ENCODE measurements around the gene TARS2.

Gene TARS2

GRCh38 chr1:150513351-150513791 is 26.2 kb downstream of the TARS2 start:
- TF ChIP-seq CTCF (IDR thresholded peaks at IDR 0.05), result no peak
- Histone ChIP-seq H3K4me3 (no peak overlapping the region), H3K27ac (no peak overlapping the region)
- no peak for DNase-seq (ENCODE audit: low spot score)

DNA sequence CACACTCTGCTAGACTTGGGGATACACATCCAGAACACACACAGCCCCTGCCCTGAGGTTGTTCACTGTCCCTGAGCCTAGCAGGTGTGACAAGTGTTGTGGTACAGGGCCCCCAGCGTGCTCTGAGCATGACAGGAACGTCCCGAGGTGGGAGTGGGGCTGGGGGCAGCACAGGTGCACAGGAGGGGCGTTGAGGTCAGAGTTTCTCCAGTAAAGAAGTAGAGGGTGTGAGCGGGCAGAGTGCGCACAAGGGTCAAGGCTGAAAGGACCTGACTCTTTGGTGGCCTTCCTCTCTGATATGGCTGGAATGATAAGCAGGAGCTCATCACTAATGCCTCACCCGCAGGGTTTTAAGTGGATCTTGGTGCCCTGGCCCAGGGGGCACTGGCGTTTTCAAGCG is 27.0 kb downstream of the TARS2 start:
- DNase-seq (ENCODE audit: low spot score), result no peak
- Histone ChIP-seq H3K4me3 (no peak overlapping the region), H3K27ac (no peak overlapping the region)
- TF ChIP-seq CTCF (IDR thresholded peaks at IDR 0.05), result no peak

DNA sequence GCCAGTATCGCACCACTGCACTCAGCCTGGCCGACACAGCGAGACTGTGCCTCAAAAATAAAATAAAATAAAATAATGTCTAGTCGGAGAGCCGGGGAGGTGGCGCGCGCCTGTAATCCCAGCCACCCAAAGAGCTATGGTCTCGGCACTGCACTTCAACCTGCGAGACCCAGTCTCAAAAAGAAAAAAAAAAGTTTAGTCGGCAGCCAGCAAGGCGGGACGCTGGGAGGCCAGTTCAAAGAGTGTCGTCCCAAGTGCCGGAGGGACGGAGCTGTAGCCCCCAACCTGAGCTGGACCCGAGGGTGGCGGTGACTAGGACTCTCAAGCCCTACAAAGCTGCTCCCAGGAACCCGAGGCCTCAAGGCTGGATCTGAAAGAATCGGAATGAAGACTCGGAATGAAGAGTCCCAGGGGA is 27.7 kb downstream of the TARS2 start:
- DNase-seq (ENCODE audit: low spot score), result no peak
- no peak for TF ChIP-seq CTCF (IDR thresholded peaks at IDR 0.05)
- Histone ChIP-seq H3K27ac (peak overlapping the region; percentile 78 to 92), H3K4me3 (peak overlapping the region; percentile 83)

DNA sequence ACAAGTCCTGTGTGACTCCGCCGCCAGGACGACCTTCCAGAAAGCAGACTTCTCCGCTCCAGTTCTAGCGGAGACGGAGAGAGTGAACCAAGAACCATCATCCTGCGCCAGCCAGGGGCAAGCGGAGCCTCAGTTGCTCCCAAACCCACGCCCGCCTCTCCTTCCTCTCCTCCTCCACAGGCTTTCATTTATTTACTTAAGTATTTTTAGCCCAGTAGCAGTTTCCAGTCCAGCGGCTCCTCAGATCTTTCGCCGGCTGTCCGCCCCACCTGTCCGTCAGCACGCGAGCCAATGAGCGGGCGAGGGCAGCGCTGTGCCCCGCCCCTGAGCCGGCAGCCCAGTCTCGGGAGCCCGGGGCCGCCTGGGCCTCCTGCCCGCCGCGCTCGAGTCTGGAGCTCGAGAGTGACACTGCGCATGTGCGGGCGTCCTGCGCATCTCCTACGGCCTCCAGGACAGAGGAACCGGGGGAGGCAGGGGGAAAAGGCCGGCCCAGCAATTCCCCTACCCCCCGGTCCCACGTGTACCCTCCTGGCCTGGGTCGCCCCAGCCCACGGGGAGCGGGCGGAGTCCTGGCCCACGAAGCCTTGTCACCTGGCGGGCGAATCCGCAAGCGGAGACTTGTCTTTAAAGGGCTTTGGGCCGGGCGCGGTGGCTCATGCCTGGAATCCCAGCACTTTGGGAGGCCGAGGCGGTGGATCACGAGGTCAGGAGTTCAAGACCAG is 28.3 kb downstream of the TARS2 start, which contains the start of gene FALEC:
Gene FALEC (plus strand): TSS at position 425 of the 722 bp plus-strand sequence.
- peak; percentile 97 for DNase-seq (ENCODE audit: low spot score)
- TF ChIP-seq CTCF (IDR thresholded peaks at IDR 0.05), result no peak
- H3K4me3 ChIP-seq, result peak within 1 kb of the TSS; percentile 83
- H3K27ac ChIP-seq, result peak within 1 kb of the TSS; percentile 78 to 92

DNA sequence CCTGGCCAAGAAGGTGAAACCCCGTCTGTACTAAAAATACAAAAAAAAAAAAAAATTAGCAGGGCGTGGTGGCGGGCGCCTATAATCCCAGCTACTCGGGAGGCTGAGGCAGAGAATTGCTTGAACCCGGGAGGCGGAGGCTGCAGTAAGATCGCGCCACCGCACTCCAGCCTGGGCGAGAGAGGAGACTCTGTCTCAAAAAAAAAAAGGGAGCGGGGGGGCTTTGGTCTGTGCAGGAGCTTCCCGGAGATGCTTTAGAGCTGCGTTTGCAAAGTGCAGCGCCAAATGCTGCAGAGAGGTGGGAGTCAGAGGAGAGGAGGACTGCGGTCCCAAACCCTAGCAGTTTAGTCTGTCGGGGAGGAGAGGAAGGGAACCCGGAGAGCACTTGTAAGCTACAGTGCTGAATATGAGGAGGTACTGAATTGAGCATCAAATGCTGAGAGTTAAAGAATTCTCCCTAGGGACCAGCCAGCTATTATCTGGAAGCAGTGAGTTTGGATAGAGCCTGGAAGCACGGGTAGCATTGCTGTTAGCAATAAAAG is 28.9 kb downstream of the TARS2 start:
- H3K27ac ChIP-seq, result peak overlapping the region; percentile 78 to 92
- no peak for TF ChIP-seq CTCF (IDR thresholded peaks at IDR 0.05)
- DNase-seq (ENCODE audit: low spot score), result no peak
- peak overlapping the region; percentile 83 for H3K4me3 ChIP-seq

GRCh38 chr1:150516616-150517015 is 29.4 kb downstream of the TARS2 start:
- DNase-seq (ENCODE audit: low spot score), result no peak
- TF ChIP-seq CTCF (IDR thresholded peaks at IDR 0.05), result no peak
- H3K27ac ChIP-seq, result peak overlapping the region; percentile 1 to 92
- H3K4me3 ChIP-seq, result peak overlapping the region; percentile 83
